Astrocyte (in vitro differentiated cells and primary cell): ENCODE data around the gene AP2B1. TPM values are rescaled to one million over a fixed set of nuclear protein-coding genes. Genes with fewer than 3 reads are reported as not detected.

Source experiments
- DNase-seq: peaks from one replicate; pipeline ENCODE4 v3.0.0-alpha.2; 2010; ENCODE audit warnings: low read depth
- FAIRE-seq: peaks from 2 replicates; lab custom pipeline; 2011; peaks lifted over from hg19 to GRCh38; lab: Jason Lieb, UNC
- H2AFZ ChIP-seq: 2 replicates; pipeline ENCODE4 v1.6.0; 2012; ENCODE audit warnings: low read depth, low read length, inconsistent platforms
- H3K27ac ChIP-seq: 2 replicates; pipeline ENCODE4 v1.5.1; 2011; ENCODE audit warnings: low read depth, low read length, inconsistent platforms
- H3K27me3 ChIP-seq: 2 replicates; pipeline ENCODE4 v1.6.0; 2011; ENCODE audit warnings: low read length, inconsistent platforms; ENCODE audit not compliant: insufficient read depth
- H3K36me3 ChIP-seq: 2 replicates; pipeline ENCODE4 v1.5.1; 2011; ENCODE audit warnings: low read length, inconsistent platforms; ENCODE audit not compliant: insufficient read depth
- H3K4me1 ChIP-seq: 2 replicates; pipeline ENCODE4 v1.5.1; 2011; ENCODE audit warnings: low read length, inconsistent platforms; ENCODE audit not compliant: insufficient read depth
- H3K4me2 ChIP-seq: 2 replicates; pipeline ENCODE4 v1.6.0; 2012; ENCODE audit warnings: low read length, inconsistent platforms
- H3K4me3 ChIP-seq: 2 replicates; pipeline ENCODE4 v1.5.1; 2011; ENCODE audit warnings: low read depth, mild to moderate bottlenecking, low read length, inconsistent platforms; ENCODE audit not compliant: insufficient read depth
- H3K79me2 ChIP-seq: 2 replicates; pipeline ENCODE4 v1.6.0; 2012; ENCODE audit warnings: mild to moderate bottlenecking, low read length, inconsistent platforms; ENCODE audit not compliant: insufficient read depth
- H3K9ac ChIP-seq: 2 replicates; pipeline ENCODE4 v1.6.0; 2012; ENCODE audit warnings: mild to moderate bottlenecking, low read length, inconsistent platforms
- H3K9me3 ChIP-seq: 2 replicates; pipeline ENCODE4 v1.5.1; 2012; ENCODE audit warnings: low read depth, mild to moderate bottlenecking, low read length, inconsistent platforms; ENCODE audit not compliant: insufficient read depth
- H4K20me1 ChIP-seq: 2 replicates; pipeline ENCODE4 v1.6.0; 2012; ENCODE audit warnings: low read length, inconsistent platforms; ENCODE audit not compliant: insufficient read depth
- H3K27ac Mint-ChIP-seq: one replicate; pipeline ENCODE4 v1.8.0; 2021; ENCODE audit warnings: mild to moderate bottlenecking, mixed read lengths; ENCODE audit not compliant: unreplicated experiment
- H3K27me3 Mint-ChIP-seq: one replicate; pipeline ENCODE4 v1.8.0; 2021; ENCODE audit warnings: low read depth, mixed read lengths; ENCODE audit not compliant: unreplicated experiment
- H3K36me3 Mint-ChIP-seq: one replicate; pipeline ENCODE4 v1.8.0; 2021; ENCODE audit warnings: low read depth, mixed read lengths; ENCODE audit not compliant: unreplicated experiment
- H3K4me1 Mint-ChIP-seq: one replicate; pipeline ENCODE4 v1.8.0; 2021; ENCODE audit warnings: low read depth, mixed read lengths; ENCODE audit not compliant: unreplicated experiment
- H3K4me3 Mint-ChIP-seq: one replicate; pipeline ENCODE4 v1.8.0; 2021; ENCODE audit warnings: mild to moderate bottlenecking, moderate library complexity, mixed read lengths; ENCODE audit not compliant: unreplicated experiment
- H3K9me3 Mint-ChIP-seq: one replicate; pipeline ENCODE4 v1.8.0; 2021; ENCODE audit warnings: mild to moderate bottlenecking, mixed read lengths; ENCODE audit not compliant: unreplicated experiment
- EZH2 ChIP-seq: IDR thresholded peaks from 2 replicates; pipeline ENCODE4 v1.6.1; 2012; ENCODE audit warnings: mild to moderate bottlenecking, low read length, inconsistent platforms; ENCODE audit not compliant: insufficient read depth
- total RNA-seq: library from RNA; stranded (reverse); gene quantifications from 2 replicates; pipeline ENCODE4 v1.2.1, GENCODE V29; 2021
- TF ChIP-seq, protein P1 (sequence below): IDR thresholded peaks from 2 replicates; pipeline ENCODE4 v1.5.1; 2011; ENCODE audit warnings: low read depth, mild to moderate bottlenecking, inconsistent platforms, low read length, moderate library complexity; ENCODE audit not compliant: insufficient read depth

The AP2B1 gene
- total RNA-seq, 1 donor from 2014 or later: 313 TPM

DNA sequence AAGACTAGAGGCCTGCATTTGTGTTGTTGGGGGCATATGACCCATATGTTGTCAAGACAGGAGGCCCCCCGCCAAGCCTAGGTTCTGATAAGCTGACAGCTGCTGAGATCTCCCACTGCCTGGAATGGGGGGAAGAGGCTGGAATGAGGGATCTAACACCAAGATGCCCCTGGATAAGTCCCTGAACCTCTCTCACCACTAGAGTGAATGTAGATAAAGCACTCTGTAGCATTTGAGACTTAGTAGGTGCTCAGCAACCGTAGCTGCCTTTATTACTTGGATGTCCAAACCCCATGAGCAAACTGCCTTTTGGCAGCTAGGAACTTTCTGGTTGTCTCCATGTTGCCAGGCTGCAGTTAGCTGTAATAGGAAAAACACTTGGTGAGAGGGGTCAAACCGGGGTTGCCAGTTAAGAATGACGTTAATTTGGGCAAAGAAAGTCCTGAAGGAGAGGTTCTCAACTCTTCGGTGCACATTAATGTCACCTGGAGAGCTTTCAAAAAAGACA lies 139.9 kb downstream of the AP2B1 start:
- H3K4me1 ChIP-seq: peaks cover 30% of the 10 kb centered on the region
- peak overlapping the region; percentile 49 for H3K4me2 ChIP-seq
- H3K79me2 ChIP-seq: no peaks in the 10 kb centered on the region
- Mint-ChIP-seq H3K4me1 (peaks cover 36% of the 10 kb centered on the region), H3K9me3 (no peaks in the 10 kb centered on the region), H3K27me3 (no peaks in the 10 kb centered on the region), H3K27ac (no peak overlapping the region), H3K4me3 (no peak overlapping the region), H3K36me3 (peaks cover 14% of the 10 kb centered on the region)
- no peak for DNase-seq
- H3K9ac ChIP-seq: no peak overlapping the region
- no peak for FAIRE-seq
- peak overlapping the region; percentile 4 for H3K27ac ChIP-seq
- no peaks in the 10 kb centered on the region for H3K27me3 ChIP-seq
- no peak overlapping the region for H2AFZ ChIP-seq
- peaks cover 32% of the 10 kb centered on the region for H4K20me1 ChIP-seq
- no peak for TF ChIP-seq EZH2
- TF ChIP-seq, protein P1, sequence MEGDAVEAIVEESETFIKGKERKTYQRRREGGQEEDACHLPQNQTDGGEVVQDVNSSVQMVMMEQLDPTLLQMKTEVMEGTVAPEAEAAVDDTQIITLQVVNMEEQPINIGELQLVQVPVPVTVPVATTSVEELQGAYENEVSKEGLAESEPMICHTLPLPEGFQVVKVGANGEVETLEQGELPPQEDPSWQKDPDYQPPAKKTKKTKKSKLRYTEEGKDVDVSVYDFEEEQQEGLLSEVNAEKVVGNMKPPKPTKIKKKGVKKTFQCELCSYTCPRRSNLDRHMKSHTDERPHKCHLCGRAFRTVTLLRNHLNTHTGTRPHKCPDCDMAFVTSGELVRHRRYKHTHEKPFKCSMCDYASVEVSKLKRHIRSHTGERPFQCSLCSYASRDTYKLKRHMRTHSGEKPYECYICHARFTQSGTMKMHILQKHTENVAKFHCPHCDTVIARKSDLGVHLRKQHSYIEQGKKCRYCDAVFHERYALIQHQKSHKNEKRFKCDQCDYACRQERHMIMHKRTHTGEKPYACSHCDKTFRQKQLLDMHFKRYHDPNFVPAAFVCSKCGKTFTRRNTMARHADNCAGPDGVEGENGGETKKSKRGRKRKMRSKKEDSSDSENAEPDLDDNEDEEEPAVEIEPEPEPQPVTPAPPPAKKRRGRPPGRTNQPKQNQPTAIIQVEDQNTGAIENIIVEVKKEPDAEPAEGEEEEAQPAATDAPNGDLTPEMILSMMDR: no peak
- H3K36me3 ChIP-seq: peaks cover 29% of the 10 kb centered on the region
- H3K9me3 ChIP-seq: no peaks in the 10 kb centered on the region
- H3K4me3 ChIP-seq: no peak overlapping the region

DNA sequence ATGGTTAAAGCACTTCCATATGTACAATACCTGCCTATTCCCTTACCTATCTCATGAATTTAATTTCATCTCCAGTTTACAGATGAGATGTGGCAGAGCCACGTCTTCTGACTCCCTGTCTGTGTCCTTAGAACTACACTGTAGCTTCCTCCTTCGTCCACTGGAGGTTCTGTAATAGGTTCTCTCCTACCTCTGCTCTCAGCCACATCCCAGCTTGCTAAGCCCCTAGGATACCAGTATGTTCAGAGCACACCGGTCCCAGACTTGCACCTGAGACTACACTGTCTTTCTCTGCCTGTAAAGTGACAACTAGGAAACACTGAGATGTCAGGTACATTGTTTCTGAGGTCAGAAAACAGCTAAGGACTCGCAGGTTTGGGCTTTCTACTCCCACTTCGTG lies 140.5 kb downstream of the AP2B1 start:
- peaks cover 32% of the 10 kb centered on the region for H3K4me1 ChIP-seq
- no peak for DNase-seq
- no peak overlapping the region for H3K9ac ChIP-seq
- H4K20me1 ChIP-seq: peaks cover 34% of the 10 kb centered on the region
- Mint-ChIP-seq H3K4me3 (peak overlapping the region; percentile 43), H3K9me3 (no peaks in the 10 kb centered on the region), H3K4me1 (peaks cover 36% of the 10 kb centered on the region), H3K36me3 (peaks cover 14% of the 10 kb centered on the region), H3K27ac (peak overlapping the region; percentile 15), H3K27me3 (no peaks in the 10 kb centered on the region)
- peaks cover 29% of the 10 kb centered on the region for H3K36me3 ChIP-seq
- H2AFZ ChIP-seq: no peak overlapping the region
- no peak overlapping the region for H3K27ac ChIP-seq
- no peak overlapping the region for H3K4me2 ChIP-seq
- no peaks in the 10 kb centered on the region for H3K79me2 ChIP-seq
- H3K27me3 ChIP-seq: no peaks in the 10 kb centered on the region
- no peak for FAIRE-seq
- no peak overlapping the region for H3K4me3 ChIP-seq
- no peaks in the 10 kb centered on the region for H3K9me3 ChIP-seq
- no peak for TF ChIP-seq EZH2
- TF ChIP-seq, protein P1: no peak

DNA sequence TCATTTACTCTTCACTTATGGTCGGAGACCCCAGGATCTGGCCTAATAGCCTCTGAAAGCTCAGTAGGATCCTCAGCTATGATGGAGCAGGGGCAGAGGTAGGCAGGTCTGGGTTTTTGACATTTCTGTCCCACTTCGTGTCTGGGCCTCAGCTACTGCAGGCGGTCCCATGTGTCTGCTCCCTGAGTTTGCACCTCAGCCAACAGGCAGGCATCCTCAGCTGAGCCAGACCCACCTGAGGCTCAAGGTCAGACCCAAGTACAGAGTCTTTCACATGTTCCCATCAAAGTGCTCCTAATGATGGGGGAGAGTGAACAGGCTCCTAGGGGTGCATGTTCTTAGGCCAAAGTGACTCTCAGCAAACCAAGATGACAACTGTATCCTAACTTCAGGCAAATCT lies 141.4 kb downstream of the AP2B1 start:
- Mint-ChIP-seq H3K9me3 (no peaks in the 10 kb centered on the region), H3K27ac (peak overlapping the region; percentile 53), H3K27me3 (peaks cover 2% of the 10 kb centered on the region), H3K36me3 (peaks cover 14% of the 10 kb centered on the region), H3K4me3 (peak overlapping the region; percentile 34), H3K4me1 (peaks cover 41% of the 10 kb centered on the region)
- no peak overlapping the region for H3K4me3 ChIP-seq
- no peak overlapping the region for H3K9ac ChIP-seq
- H3K9me3 ChIP-seq: no peaks in the 10 kb centered on the region
- no peak for DNase-seq
- no peak overlapping the region for H3K27ac ChIP-seq
- H3K27me3 ChIP-seq: no peaks in the 10 kb centered on the region
- H3K4me2 ChIP-seq: no peak overlapping the region
- H3K79me2 ChIP-seq: no peaks in the 10 kb centered on the region
- no peak overlapping the region for H2AFZ ChIP-seq
- peaks cover 36% of the 10 kb centered on the region for H4K20me1 ChIP-seq
- peaks cover 29% of the 10 kb centered on the region for H3K36me3 ChIP-seq
- H3K4me1 ChIP-seq: peaks cover 32% of the 10 kb centered on the region
- TF ChIP-seq, protein P1: no peak
- TF ChIP-seq EZH2: no peak
- no peak for FAIRE-seq
